Esophagus mucosa (tissue), 1 donor: Measurements from ENCODE around the gene TPRG1. TPM values are rescaled to one million over a fixed set of nuclear protein-coding genes. Genes with fewer than 3 reads are reported as not detected.
"Not testable (repeated sequence)": the region's sequence is repeated elsewhere in the genome, so short reads cannot be mapped to it uniquely, and the experiment has no call there.

Experiments used
- ATAC-seq: fragments of 200-7000 bp; cut with Tn5 transposase; one replicate; pipeline ENCODE4 v1.9.1; 2020
- total RNA-seq: library from RNA; stranded (reverse); gene quantifications from one replicate; pipeline ENCODE4 v1.2.4, GENCODE V29; 2023
- donor health status: DM: yes; HTN: yes; CAD: no.

Gene TPRG1
- total RNA-seq, 1 donor from 2014 or later, result 30.4 TPM

DNA sequence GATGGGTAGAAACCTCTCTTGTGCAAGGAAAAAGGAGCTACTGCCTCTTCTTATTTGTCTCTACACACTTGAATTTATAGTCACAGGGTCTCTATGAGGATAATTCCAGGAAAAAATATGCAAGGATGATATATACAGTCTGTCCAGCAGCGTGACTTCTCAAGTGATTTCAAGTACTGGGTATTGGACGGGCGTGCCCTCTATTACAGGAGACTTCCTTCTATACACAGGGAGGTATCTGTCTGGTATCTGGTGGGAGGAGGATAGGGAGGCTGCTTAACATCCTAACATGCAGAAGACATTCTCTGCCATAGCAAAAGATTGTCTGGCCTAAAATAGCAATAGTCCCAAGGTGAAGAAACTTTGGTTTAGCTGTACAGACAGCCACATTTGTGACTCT lies 146.1 kb downstream of the TPRG1 start:
- ATAC-seq, result no peak

- ATAC-seq, result no peak
Observed at GRCh38 chr3:189320511-189320910, 148.7 kb downstream of the TPRG1 start.

DNA sequence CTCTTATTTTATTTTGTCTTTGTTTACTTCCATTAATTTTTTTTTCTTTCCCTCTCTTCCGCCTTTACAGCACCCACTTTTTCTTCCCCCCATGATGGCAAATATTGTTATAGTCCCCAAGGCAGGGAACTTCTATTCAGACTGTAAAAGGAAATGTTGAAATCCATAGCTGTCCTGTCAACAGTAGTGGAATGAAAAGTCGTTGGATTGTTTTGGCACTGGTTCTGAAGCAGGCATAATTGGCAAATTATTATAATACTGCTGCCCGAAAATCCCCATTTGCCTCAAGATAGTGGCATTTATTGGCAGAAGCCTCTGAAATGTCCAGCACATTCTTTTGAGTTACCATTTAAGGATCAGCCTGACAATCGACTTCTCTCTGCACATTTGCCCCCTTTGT lies 150.6 kb downstream of the TPRG1 start:
- ATAC-seq, result no peak

GRCh38 chr3:189324538-189325138 lies 152.9 kb downstream of the TPRG1 start:
- peak; percentile 98 for ATAC-seq

GRCh38 chr3:189325454-189325853 lies 153.7 kb downstream of the TPRG1 start:
- ATAC-seq, result no peak

- ATAC-seq, result not testable (repeated sequence)
Observed at GRCh38 chr3:189329630-189330029, 157.9 kb downstream of the TPRG1 start.

DNA sequence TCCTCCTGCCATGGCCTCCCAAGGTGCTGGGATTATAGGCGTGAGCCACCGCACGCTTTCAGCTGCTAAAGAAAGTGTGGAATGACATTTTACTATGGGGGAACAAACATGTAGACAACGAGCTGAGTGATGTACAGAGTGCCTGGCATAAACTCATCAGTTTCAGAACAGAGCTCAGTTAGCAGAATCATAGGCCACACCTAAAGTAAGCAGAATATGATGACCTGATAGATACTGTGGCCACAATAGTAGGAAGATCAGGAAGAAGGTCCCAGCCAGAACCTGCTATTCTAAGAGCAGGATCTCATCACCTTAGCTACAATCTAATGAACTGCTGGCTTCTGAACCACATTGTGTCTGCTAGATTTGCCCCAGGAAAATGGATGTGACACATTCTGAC lies 158.3 kb downstream of the TPRG1 start:
- no peak for ATAC-seq

- ATAC-seq, result no peak
Observed at GRCh38 chr3:189331002-189331418, 159.2 kb downstream of the TPRG1 start.

- peak; percentile 89 for ATAC-seq
Observed at GRCh38 chr3:189334064-189334920, 162.5 kb downstream of the TPRG1 start.

- ATAC-seq, result no peak
Observed at GRCh38 chr3:189337673-189338091, 165.9 kb downstream of the TPRG1 start.

DNA sequence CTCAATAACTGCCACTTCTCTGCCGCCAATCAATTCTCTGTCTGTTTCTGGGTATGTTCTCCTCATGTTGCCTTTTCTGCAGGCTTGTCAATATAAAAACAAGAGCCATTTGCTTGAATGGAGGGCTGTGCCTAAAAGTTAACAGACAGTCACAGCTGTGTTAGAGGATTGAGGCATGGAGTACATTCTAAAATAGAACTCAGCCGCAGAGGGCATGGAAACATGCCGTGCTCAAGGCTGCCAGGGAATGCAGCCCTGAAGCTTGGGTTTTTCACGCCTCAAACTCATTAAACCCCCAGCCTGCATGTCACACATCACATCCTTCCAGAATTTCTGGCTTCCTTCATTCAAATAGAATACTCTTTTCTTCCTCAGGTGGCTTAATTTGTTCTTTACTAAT lies 166.6 kb downstream of the TPRG1 start:
- ATAC-seq, result no peak

DNA sequence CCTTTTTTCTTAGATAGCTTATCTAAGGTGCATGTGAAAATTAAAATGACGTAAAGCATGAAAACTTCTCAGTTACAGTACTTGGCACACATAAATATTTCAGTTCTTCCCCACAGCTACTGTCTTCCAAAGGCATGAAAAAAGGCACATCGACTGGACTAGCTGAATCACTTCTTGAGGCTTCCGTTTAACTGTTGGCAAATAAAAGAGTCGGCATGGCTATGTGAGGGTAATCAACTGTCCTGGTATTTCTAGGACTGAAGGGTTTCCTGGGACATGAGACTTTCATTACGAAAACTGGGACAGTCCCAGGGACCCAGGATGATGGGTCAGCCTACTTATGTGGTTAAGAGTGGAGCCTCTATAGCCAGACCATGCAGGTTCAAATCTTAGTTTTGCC lies 168.2 kb downstream of the TPRG1 start:
- ATAC-seq, result no peak

- ATAC-seq, result peak; percentile 38
Observed at GRCh38 chr3:189340680-189341460, 169.1 kb downstream of the TPRG1 start.

- no peak for ATAC-seq
Observed at GRCh38 chr3:189342811-189343210, 171.0 kb downstream of the TPRG1 start.

- no peak for ATAC-seq
Observed at GRCh38 chr3:189344996-189345395, 173.2 kb downstream of the TPRG1 start.

- no peak for ATAC-seq
Observed at GRCh38 chr3:189349772-189350171, 178.0 kb downstream of the TPRG1 start.

DNA sequence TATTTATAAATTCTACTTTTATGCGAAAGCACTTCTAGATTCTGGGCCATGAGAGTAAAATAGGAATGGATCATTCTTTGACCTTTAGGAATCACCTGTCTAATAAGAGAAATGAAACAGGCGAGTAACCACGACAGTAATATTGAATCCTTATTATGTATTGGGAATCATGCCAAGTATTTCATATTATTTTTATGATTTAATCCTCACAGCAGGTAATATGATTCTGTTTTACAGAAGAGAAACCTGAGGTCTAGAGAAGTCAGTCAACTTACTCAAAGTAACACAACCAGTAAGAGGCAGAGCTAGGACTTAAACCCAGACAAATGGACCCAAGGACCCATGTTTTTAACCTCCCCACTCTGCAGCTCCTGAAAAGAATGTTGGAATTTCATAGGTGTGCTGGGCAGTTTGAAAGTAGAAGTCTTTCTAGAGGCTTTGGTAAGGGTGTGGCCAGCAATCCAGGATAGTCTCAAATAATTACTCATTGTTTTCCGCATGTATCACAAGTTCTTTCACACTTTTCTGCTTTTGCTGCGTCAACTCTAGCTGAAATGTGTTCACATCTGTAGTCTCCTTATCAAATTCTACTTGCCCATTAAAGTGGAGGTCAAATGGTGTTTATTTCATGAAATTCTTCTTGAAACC lies 181.7 kb downstream of the TPRG1 start:
- peak; percentile 79 for ATAC-seq

- peak; percentile 78 for ATAC-seq
Observed at GRCh38 chr3:189353988-189354889, 182.5 kb downstream of the TPRG1 start.

DNA sequence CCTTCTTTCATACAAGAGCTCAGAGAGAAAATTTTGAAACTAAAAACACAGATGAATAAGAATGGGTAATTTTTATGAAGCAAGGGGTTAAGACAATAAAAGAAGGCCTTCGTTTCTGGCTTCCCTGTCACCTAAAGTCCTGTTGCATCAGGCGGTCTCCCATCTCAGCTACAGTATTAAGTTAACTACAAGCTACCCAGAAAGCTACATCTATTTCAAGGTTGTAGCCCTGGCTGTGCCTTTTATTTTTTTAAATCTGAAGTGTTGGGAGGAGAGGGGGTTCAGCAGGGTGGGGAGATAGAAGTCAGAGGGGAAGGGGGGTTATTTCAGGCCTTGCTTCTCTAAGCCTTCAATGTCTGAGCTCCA lies 183.3 kb downstream of the TPRG1 start:
- ATAC-seq, result no peak

GRCh38 chr3:189355481-189356201 lies 183.9 kb downstream of the TPRG1 start:
- peak; percentile 79 for ATAC-seq

GRCh38 chr3:189360291-189360690 lies 188.5 kb downstream of the TPRG1 start:
- no peak for ATAC-seq
